Mesenchymal stem cell (in vitro differentiated cells and primary cell): ENCODE data around the gene BCL2A1.
"Not testable (repeated sequence)": the region's sequence is repeated elsewhere in the genome, so short reads cannot be mapped to it uniquely, and the experiment has no call there.

Experiments
- DNase-seq: peaks from one replicate; pipeline ENCODE4 v3.0.0-alpha.2; 2013
- H2AFZ ChIP-seq: one replicate; pipeline ENCODE4 v1.6.1; 2013; ENCODE audit warnings: low read depth, mild to moderate bottlenecking, control low read depth, inconsistent platforms, low read length, moderate library complexity
- H2AK5ac ChIP-seq: 2 replicates; pipeline ENCODE4 v1.6.1; 2013; ENCODE audit warnings: low read length, moderate library complexity, mild to moderate bottlenecking, inconsistent platforms; ENCODE audit not compliant: severe bottlenecking
- H2BK120ac ChIP-seq: one replicate; pipeline ENCODE4 v1.6.1; 2013; ENCODE audit warnings: low read depth, mild to moderate bottlenecking, inconsistent platforms, low read length, moderate library complexity
- H2BK12ac ChIP-seq, 2 experiments: one replicate each; pipeline ENCODE4 v1.6.1; 2013; ENCODE audit warnings: inconsistent platforms in 2 of 2, low read length in 2 of 2, mild to moderate bottlenecking in 2 of 2, moderate library complexity in 2 of 2, control low read depth in 1 of 2
- H2BK15ac ChIP-seq: one replicate; pipeline ENCODE4 v1.6.1; 2013; ENCODE audit warnings: mild to moderate bottlenecking, low read depth, inconsistent platforms; ENCODE audit not compliant: poor library complexity, severe bottlenecking
- H2BK5ac ChIP-seq: 2 replicates; pipeline ENCODE4 v1.6.1; 2013; ENCODE audit warnings: low read depth, mild to moderate bottlenecking, low read length, control low read depth, inconsistent platforms; ENCODE audit not compliant: poor library complexity, severe bottlenecking
- H3K14ac ChIP-seq, 2 experiments: one replicate each; pipeline ENCODE4 v1.6.1; 2013; ENCODE audit warnings: inconsistent platforms in 2 of 2, low read length in 2 of 2, control low read depth in 1 of 2, mild to moderate bottlenecking in 1 of 2, moderate library complexity in 1 of 2
- H3K18ac ChIP-seq, 2 experiments: one replicate each; pipeline ENCODE4 v1.6.1; 2013; ENCODE audit warnings: inconsistent platforms in 2 of 2, low read length in 2 of 2, control low read depth in 1 of 2, low read depth in 1 of 2, mild to moderate bottlenecking in 1 of 2
- H3K23ac ChIP-seq, 2 experiments: one replicate each; pipeline ENCODE4 v1.6.1; 2013; ENCODE audit warnings: inconsistent platforms in 2 of 2, low read length in 2 of 2, mild to moderate bottlenecking in 2 of 2, moderate library complexity in 2 of 2, control low read depth in 1 of 2
- H3K27ac ChIP-seq: 2 replicates; pipeline ENCODE4 v1.5.1; 2013; ENCODE audit warnings: mild to moderate bottlenecking, moderate library complexity, low read length, control low read depth, inconsistent platforms; ENCODE audit not compliant: poor library complexity, severe bottlenecking
- H3K27me3 ChIP-seq, 2 experiments: 2 replicates each; pipeline versions ENCODE4 v1.6.1 to v1.7.0; 2013; ENCODE audit warnings: low read length in 2 of 2, mild to moderate bottlenecking in 2 of 2, moderate library complexity in 2 of 2, control low read depth in 1 of 2, inconsistent platforms in 1 of 2; ENCODE audit not compliant: control insufficient read depth in 1 of 2, insufficient read depth in 1 of 2
- H3K36me3 ChIP-seq, 2 experiments: 2 replicates each; pipeline versions ENCODE4 v1.6.1 to v1.7.0; 2013; ENCODE audit warnings: low read length in 2 of 2, control low read depth in 1 of 2, inconsistent platforms in 1 of 2, low read depth in 1 of 2, mild to moderate bottlenecking in 1 of 2; ENCODE audit not compliant: insufficient read depth in 2 of 2, control insufficient read depth in 1 of 2
- H3K4ac ChIP-seq, 2 experiments: one replicate each; pipeline ENCODE4 v1.6.1; 2013; ENCODE audit warnings: inconsistent platforms in 2 of 2, low read length in 2 of 2, mild to moderate bottlenecking in 2 of 2, moderate library complexity in 2 of 2, control low read depth in 1 of 2, low read depth in 1 of 2
- H3K4me1 ChIP-seq: 2 replicates; pipeline ENCODE4 v1.6.1; 2013; ENCODE audit warnings: low read depth, low read length, control low read depth; ENCODE audit not compliant: control insufficient read depth, insufficient read depth
- H3K4me2 ChIP-seq: 2 replicates; pipeline ENCODE4 v1.6.1; 2013; ENCODE audit warnings: low read length, mild to moderate bottlenecking, inconsistent platforms; ENCODE audit not compliant: poor library complexity, severe bottlenecking
- H3K4me3 ChIP-seq, 2 experiments: 2 replicates each; pipeline versions ENCODE4 v1.5.1 to v1.7.0; 2013; ENCODE audit warnings: low read length in 2 of 2, mild to moderate bottlenecking in 2 of 2, control low read depth in 1 of 2, low read depth in 1 of 2; ENCODE audit not compliant: insufficient read depth in 1 of 2
- H3K79me1 ChIP-seq: replicated peaks from 2 replicates; pipeline ENCODE4 v1.6.1; 2013; ENCODE audit warnings: mild to moderate bottlenecking, control low read depth, low read length, inconsistent platforms; ENCODE audit not compliant: poor library complexity, severe bottlenecking
- H3K9ac ChIP-seq: 2 replicates; pipeline ENCODE4 v1.7.0; 2013; ENCODE audit warnings: mild to moderate bottlenecking, low read length, moderate library complexity
- H3K9me3 ChIP-seq: 2 replicates; pipeline ENCODE4 v1.7.0; 2013; ENCODE audit warnings: mild to moderate bottlenecking, low read length; ENCODE audit not compliant: control insufficient read depth
- H4K8ac ChIP-seq: one replicate; pipeline ENCODE4 v1.6.1; 2013; ENCODE audit warnings: inconsistent platforms, mild to moderate bottlenecking, low read length, moderate library complexity
- H4K91ac ChIP-seq: one replicate; pipeline ENCODE4 v1.6.1; 2013; ENCODE audit warnings: mild to moderate bottlenecking, low read length, inconsistent platforms
- WGBS: methylation state at CpG from one replicate; pipeline ENCODE4 v1.1.7; 2013; ENCODE audit warnings: mixed read lengths; 5-methylcytosine and 5-hydroxymethylcytosine counted together

Gene BCL2A1

GRCh38 chr15:79926116-79926515 is 44.9 kb downstream of the BCL2A1 start:
- not testable (repeated sequence) for H3K14ac ChIP-seq, H2BK120ac ChIP-seq, H2BK12ac ChIP-seq, H3K27me3 ChIP-seq, H3K36me3 ChIP-seq, H3K27ac ChIP-seq, H3K4me3 ChIP-seq, H4K8ac ChIP-seq, H3K23ac ChIP-seq, H2BK5ac ChIP-seq, H3K9ac ChIP-seq, H3K4me2 ChIP-seq, H2AFZ ChIP-seq, H2AK5ac ChIP-seq, H4K91ac ChIP-seq, H3K4me1 ChIP-seq, H2BK15ac ChIP-seq, H3K9me3 ChIP-seq, DNase-seq, H3K18ac ChIP-seq, H3K79me1 ChIP-seq, H3K4ac ChIP-seq
- 98% methylated on average over 30 of the region's 36 CpGs for WGBS

- peaks cover 5% of the 10 kb centered on the region for H3K4me1 ChIP-seq
- H3K27ac ChIP-seq, result peak overlapping the region; percentile 97
- whole genome bisulfite sequencing, result 96% methylated on average over 24 of the region's 24 CpGs
- DNase-seq, result no peak
- H3K18ac ChIP-seq, result no peak overlapping the region
- H3K79me1 ChIP-seq, result peaks cover 9% of the 10 kb centered on the region
- H3K23ac ChIP-seq, result no peak overlapping the region
- H2BK12ac ChIP-seq, result no peak overlapping the region
- H2BK120ac ChIP-seq, result no peak overlapping the region
- peak overlapping the region in 1 of 2 experiments; percentile 16 for H3K4ac ChIP-seq
- peaks cover 13 to 19% of the 10 kb centered on the region in 2 experiments for H3K36me3 ChIP-seq
- no peak overlapping the region for H2BK15ac ChIP-seq
- H3K4me3 ChIP-seq, result peak overlapping the region; percentile 4 to 84
- H3K4me2 ChIP-seq, result peak overlapping the region; percentile 69
- no peak overlapping the region for H2BK5ac ChIP-seq
- no peak overlapping the region for H4K8ac ChIP-seq
- peaks cover 22% of the 10 kb centered on the region for H3K9me3 ChIP-seq
- peaks cover 0 to 5% of the 10 kb centered on the region in 2 experiments for H3K27me3 ChIP-seq
- H3K14ac ChIP-seq, result no peak overlapping the region
- peak overlapping the region; percentile 96 for H3K9ac ChIP-seq
- H2AK5ac ChIP-seq, result no peak overlapping the region
- no peak overlapping the region for H4K91ac ChIP-seq
- no peak overlapping the region for H2AFZ ChIP-seq
Observed at GRCh38 chr15:79924379-79924778, 46.6 kb downstream of the BCL2A1 start.

- Histone ChIP-seq H3K18ac (peak overlapping the region; percentile 88 to 94), H3K4me3 (peak overlapping the region; percentile 71 to 84), H4K8ac (peak overlapping the region; percentile 95), H2AK5ac (no peak overlapping the region), H3K36me3 (peaks cover 19% of the 10 kb centered on the region in 2 experiments), H2BK120ac (peak overlapping the region; percentile 67), H3K4me1 (peaks cover 5% of the 10 kb centered on the region), H3K4me2 (peak overlapping the region; percentile 70), H3K27me3 (no peaks in the 10 kb centered on the region), H3K9me3 (peaks cover 29% of the 10 kb centered on the region), H2BK5ac (peak overlapping the region; percentile 67), H4K91ac (peak overlapping the region; percentile 45), H3K4ac (peak overlapping the region; percentile 71 to 86), H2BK15ac (peak overlapping the region; percentile 90), H3K14ac (peak overlapping the region in 1 of 2 experiments; percentile 87), H2AFZ (peak overlapping the region; percentile 74), H3K27ac (peak overlapping the region; percentile 97), H2BK12ac (peak overlapping the region in 1 of 2 experiments; percentile 45), H3K23ac (peak overlapping the region in 1 of 2 experiments; percentile 48), H3K9ac (peak overlapping the region; percentile 96), H3K79me1 (peaks cover 14% of the 10 kb centered on the region)
- WGBS, result under 1% methylated on average over 60 of the region's 68 CpGs
- DNase-seq, result peak; percentile 95
Observed at GRCh38 chr15:79923515-79924169, 47.4 kb downstream of the BCL2A1 start.

- no peaks in the 10 kb centered on the region for H3K27me3 ChIP-seq
- H2BK5ac ChIP-seq, result peak overlapping the region; percentile 53
- peak overlapping the region in 1 of 2 experiments; percentile 48 for H3K23ac ChIP-seq
- H2AK5ac ChIP-seq, result no peak overlapping the region
- H2BK12ac ChIP-seq, result peak overlapping the region in 1 of 2 experiments; percentile 45
- H2BK15ac ChIP-seq, result peak overlapping the region; percentile 90
- H3K14ac ChIP-seq, result peak overlapping the region in 1 of 2 experiments; percentile 87
- H3K27ac ChIP-seq, result peak overlapping the region; percentile 91
- peaks cover 5% of the 10 kb centered on the region for H3K4me1 ChIP-seq
- peaks cover 19 to 22% of the 10 kb centered on the region in 2 experiments for H3K36me3 ChIP-seq
- peak; percentile 69 for DNase-seq
- H4K8ac ChIP-seq, result peak overlapping the region; percentile 95
- WGBS, result under 1% methylated on average over 38 of the region's 51 CpGs
- H4K91ac ChIP-seq, result peak overlapping the region; percentile 14
- peak overlapping the region; percentile 70 for H3K4me2 ChIP-seq
- peak overlapping the region; percentile 67 for H2BK120ac ChIP-seq
- peak overlapping the region; percentile 17 to 94 for H3K18ac ChIP-seq
- peak overlapping the region; percentile 74 for H2AFZ ChIP-seq
- H3K79me1 ChIP-seq, result peaks cover 18% of the 10 kb centered on the region
- peak overlapping the region; percentile 96 for H3K9ac ChIP-seq
- H3K4ac ChIP-seq, result peak overlapping the region in 1 of 2 experiments; percentile 86
- H3K9me3 ChIP-seq, result peaks cover 32% of the 10 kb centered on the region
- peak overlapping the region; percentile 71 to 84 for H3K4me3 ChIP-seq
Observed at GRCh38 chr15:79923079-79923514, 47.9 kb downstream of the BCL2A1 start.
